ENCODE results near the gene FBXW7.

- TF ChIP-seq POLR2A (IDR thresholded peaks at IDR 0.05) (no peak), CTCF (IDR thresholded peaks at IDR 0.05) (peak; percentile 45 to 78 (median 56)), POLR2AphosphoS5 (IDR thresholded peaks at IDR 0.05) (no peak), EP300 (IDR thresholded peaks at IDR 0.05) (no peak)
These were observed 35.0 kb downstream of the FBXW7 start for GRCh38 chr4:152500800-152501434.

Data from sigmoid colon (tissue), 4 donors.